ENCODE measurements around the gene POU2F1. TPM values are rescaled to one million over a fixed set of nuclear protein-coding genes. Genes with fewer than 3 reads are reported as not detected.

POU2F1 gene
- total and polyA plus RNA-seq, 4 donors = 0.93 to 10.5 (median 6.5) TPM

DNA sequence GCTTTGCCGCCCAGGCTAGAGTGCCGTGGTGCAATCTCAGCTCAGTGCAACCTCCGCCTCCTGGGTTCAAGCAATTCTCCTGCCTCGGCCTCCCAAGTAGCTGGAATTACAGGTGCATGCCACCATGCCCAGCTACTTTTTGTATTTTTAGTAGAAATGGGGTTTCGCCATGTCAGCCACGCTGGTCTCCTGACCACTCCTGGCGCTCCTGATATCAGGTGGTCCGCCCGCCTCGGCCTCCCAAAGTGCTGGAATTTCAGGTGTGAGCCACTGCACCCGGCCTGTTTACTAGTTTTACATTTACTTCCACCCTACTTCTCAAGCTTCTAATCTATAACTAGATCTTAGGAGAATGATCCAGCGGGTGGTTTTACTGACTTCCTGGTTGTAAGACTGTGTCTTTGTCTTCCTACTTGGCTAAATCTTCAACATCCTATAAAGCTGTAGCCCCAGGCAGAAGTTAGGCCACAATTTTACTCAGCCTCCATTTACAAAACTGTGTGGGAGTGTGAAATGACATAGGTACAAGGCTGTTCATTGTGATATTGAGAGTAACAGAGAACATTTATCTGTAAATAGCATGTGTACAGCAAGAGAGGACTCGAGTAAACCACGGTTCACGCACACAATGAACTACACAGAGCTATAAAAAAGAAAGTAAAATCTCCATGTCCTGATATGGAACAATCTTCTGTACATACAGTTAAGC, 9.6 kb upstream of the POU2F1 start (continued):
- TF ChIP-seq, protein P1, sequence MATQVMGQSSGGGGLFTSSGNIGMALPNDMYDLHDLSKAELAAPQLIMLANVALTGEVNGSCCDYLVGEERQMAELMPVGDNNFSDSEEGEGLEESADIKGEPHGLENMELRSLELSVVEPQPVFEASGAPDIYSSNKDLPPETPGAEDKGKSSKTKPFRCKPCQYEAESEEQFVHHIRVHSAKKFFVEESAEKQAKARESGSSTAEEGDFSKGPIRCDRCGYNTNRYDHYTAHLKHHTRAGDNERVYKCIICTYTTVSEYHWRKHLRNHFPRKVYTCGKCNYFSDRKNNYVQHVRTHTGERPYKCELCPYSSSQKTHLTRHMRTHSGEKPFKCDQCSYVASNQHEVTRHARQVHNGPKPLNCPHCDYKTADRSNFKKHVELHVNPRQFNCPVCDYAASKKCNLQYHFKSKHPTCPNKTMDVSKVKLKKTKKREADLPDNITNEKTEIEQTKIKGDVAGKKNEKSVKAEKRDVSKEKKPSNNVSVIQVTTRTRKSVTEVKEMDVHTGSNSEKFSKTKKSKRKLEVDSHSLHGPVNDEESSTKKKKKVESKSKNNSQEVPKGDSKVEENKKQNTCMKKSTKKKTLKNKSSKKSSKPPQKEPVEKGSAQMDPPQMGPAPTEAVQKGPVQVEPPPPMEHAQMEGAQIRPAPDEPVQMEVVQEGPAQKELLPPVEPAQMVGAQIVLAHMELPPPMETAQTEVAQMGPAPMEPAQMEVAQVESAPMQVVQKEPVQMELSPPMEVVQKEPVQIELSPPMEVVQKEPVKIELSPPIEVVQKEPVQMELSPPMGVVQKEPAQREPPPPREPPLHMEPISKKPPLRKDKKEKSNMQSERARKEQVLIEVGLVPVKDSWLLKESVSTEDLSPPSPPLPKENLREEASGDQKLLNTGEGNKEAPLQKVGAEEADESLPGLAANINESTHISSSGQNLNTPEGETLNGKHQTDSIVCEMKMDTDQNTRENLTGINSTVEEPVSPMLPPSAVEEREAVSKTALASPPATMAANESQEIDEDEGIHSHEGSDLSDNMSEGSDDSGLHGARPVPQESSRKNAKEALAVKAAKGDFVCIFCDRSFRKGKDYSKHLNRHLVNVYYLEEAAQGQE (IDR thresholded peaks at IDR 0.05) = no peak
- TF ChIP-seq, protein P2, sequence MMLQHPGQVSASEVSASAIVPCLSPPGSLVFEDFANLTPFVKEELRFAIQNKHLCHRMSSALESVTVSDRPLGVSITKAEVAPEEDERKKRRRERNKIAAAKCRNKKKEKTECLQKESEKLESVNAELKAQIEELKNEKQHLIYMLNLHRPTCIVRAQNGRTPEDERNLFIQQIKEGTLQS (IDR thresholded peaks at IDR 0.05) = no peak
- no peak for TF ChIP-seq YY1 (IDR thresholded peaks at IDR 0.05)

DNA sequence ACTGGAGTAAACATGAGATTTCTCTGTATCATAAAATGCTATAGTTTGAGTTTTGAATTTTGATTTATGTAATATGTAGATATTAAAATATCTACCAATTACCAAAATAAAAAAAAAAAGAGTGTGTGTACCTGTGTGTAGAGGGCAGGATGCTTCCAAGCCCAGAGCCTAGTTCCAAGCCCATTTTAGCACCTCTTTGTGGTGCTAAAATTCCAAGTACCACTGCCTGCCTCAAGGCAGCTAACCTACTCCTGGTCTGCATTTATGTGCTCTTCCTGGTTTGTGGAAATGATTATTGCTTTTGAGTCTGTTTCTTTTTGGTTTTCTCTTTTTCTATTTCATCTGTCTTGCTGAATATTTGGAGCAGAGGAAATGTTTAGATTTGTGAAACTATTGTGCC, 8.7 kb upstream of the POU2F1 start:
- Histone ChIP-seq H3K27me3 (ENCODE audit: control insufficient read depth in 4 of 4, insufficient read depth in 4 of 4, low read length in 3 of 4) (no peaks in the 10 kb centered on the region), H3K4me1 (ENCODE audit: control insufficient read depth in 4 of 4, insufficient read depth in 4 of 4, low read length in 3 of 4) (no peaks in the 10 kb centered on the region), H3K27ac (ENCODE audit: low read depth in 1 of 2, low read length in 2 of 2) (no peak overlapping the region), H3K36me3 (ENCODE audit: control insufficient read depth in 4 of 4, insufficient read depth in 3 of 4, low read depth in 1 of 4, low read length in 3 of 4) (no peaks in the 10 kb centered on the region), H3K9ac (ENCODE audit: low read depth in 1 of 2, low read length in 2 of 2) (no peak overlapping the region), H3K9me3 (ENCODE audit: control insufficient read depth in 4 of 4, low read length in 3 of 4) (peaks cover 0 to 3% (median 2%) of the 10 kb centered on the region in 4 donors), H3K4me3 (ENCODE audit: low read depth in 1 of 3, low read length in 3 of 3) (no peak overlapping the region)
- no peak for DNase-seq (ENCODE audit: low spot score)
- TF ChIP-seq, protein P3, sequence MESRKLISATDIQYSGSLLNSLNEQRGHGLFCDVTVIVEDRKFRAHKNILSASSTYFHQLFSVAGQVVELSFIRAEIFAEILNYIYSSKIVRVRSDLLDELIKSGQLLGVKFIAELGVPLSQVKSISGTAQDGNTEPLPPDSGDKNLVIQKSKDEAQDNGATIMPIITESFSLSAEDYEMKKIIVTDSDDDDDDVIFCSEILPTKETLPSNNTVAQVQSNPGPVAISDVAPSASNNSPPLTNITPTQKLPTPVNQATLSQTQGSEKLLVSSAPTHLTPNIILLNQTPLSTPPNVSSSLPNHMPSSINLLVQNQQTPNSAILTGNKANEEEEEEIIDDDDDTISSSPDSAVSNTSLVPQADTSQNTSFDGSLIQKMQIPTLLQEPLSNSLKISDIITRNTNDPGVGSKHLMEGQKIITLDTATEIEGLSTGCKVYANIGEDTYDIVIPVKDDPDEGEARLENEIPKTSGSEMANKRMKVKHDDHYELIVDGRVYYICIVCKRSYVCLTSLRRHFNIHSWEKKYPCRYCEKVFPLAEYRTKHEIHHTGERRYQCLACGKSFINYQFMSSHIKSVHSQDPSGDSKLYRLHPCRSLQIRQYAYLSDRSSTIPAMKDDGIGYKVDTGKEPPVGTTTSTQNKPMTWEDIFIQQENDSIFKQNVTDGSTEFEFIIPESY (IDR thresholded peaks at IDR 0.05) = no peak
- TF ChIP-seq, protein P2 (IDR thresholded peaks at IDR 0.05) = no peak
- TF ChIP-seq RXRA (IDR thresholded peaks at IDR 0.05) (no peak), TAF1 (conservative IDR thresholded peaks at IDR 0.05) (no peak)

DNA sequence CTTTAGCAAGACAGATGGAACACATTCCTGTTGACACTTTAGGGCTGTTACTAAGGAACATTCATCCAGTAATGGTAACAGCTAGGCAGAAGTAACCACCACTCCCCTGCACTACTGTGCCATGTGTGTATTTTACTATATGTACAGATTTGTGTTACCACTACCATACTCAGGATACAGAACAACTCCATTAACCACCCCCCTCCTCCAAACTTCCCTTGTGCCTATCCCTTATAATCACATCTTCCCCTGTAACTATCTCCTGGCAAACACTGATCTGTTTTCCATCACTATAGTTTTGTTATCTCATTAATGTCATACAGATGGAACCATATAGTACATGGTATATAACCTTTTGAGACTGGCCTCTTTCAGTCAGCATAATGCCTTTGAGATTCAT, 3.9 kb upstream of the POU2F1 start:
- H3K27ac ChIP-seq (ENCODE audit: low read depth in 1 of 2, low read length in 2 of 2) = no peak overlapping the region
- TF ChIP-seq, protein P3 (IDR thresholded peaks at IDR 0.05) = no peak
- TF ChIP-seq NR2F2 (IDR thresholded peaks at IDR 0.05) = no peak
- TF ChIP-seq, protein P4, sequence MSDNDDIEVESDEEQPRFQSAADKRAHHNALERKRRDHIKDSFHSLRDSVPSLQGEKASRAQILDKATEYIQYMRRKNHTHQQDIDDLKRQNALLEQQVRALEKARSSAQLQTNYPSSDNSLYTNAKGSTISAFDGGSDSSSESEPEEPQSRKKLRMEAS (IDR thresholded peaks at IDR 0.05) = no peak
- TF ChIP-seq SP1 (IDR thresholded peaks at IDR 0.05) = no peak
- no peak for TF ChIP-seq EGR1 (IDR thresholded peaks at IDR 0.05; ENCODE audit: low read depth in 2 of 2)
- TF ChIP-seq, protein P2 (IDR thresholded peaks at IDR 0.05) = no peak
- no peak for TF ChIP-seq FOXA2 (IDR thresholded peaks at IDR 0.05)
- TF ChIP-seq, protein P1 (IDR thresholded peaks at IDR 0.05) = no peak
- no peak for TF ChIP-seq HNF4G (IDR thresholded peaks at IDR 0.05)
- TF ChIP-seq YY1 (IDR thresholded peaks at IDR 0.05) = no peak
- no peak for TF ChIP-seq HNF4A (conservative IDR thresholded peaks at IDR 0.05)
- H3K36me3 ChIP-seq (ENCODE audit: control insufficient read depth in 4 of 4, insufficient read depth in 3 of 4, low read depth in 1 of 4, low read length in 3 of 4) = no peaks in the 10 kb centered on the region
- no peak for DNase-seq (ENCODE audit: low spot score)
- H3K4me3 ChIP-seq (ENCODE audit: low read depth in 1 of 3, low read length in 3 of 3) = no peak overlapping the region
- no peaks in the 10 kb centered on the region for H3K27me3 ChIP-seq (ENCODE audit: control insufficient read depth in 4 of 4, insufficient read depth in 4 of 4, low read length in 3 of 4)
- H3K4me1 ChIP-seq (ENCODE audit: control insufficient read depth in 4 of 4, insufficient read depth in 4 of 4, low read length in 3 of 4) = no peaks in the 10 kb centered on the region
- no peak overlapping the region for H3K9ac ChIP-seq (ENCODE audit: low read depth in 1 of 2, low read length in 2 of 2)
- H3K9me3 ChIP-seq (ENCODE audit: control insufficient read depth in 4 of 4, low read length in 3 of 4) = no peaks in the 10 kb centered on the region
